ENCODE measurements around the gene CTNNA3. TPM values are rescaled to one million over a fixed set of nuclear protein-coding genes. Genes with fewer than 3 reads are reported as not detected.

Gene CTNNA3
- total RNA-seq, 1 donor from 2014 or later = 0.46 TPM

GRCh38 chr10:67171970-67172369 lies 524.0 kb downstream of the CTNNA3 start:
- DNase-seq (ENCODE audit: low read depth) = no peak
- TF ChIP-seq CTCF (conservative IDR thresholded peaks at IDR 0.05; ENCODE audit: low read depth, low read length) = no peak
- H3K4me3 ChIP-seq (ENCODE audit: low read depth, low read length) = no peak overlapping the region

- TF ChIP-seq CTCF (conservative IDR thresholded peaks at IDR 0.05; ENCODE audit: low read depth, low read length) = no peak
- H3K4me3 ChIP-seq (ENCODE audit: low read depth, low read length) = no peak overlapping the region
- DNase-seq (ENCODE audit: low read depth) = no peak
These were observed 539.8 kb downstream of the CTNNA3 start for GRCh38 chr10:67156239-67156638.

GRCh38 chr10:67151471-67151870 lies 544.5 kb downstream of the CTNNA3 start:
- TF ChIP-seq CTCF (conservative IDR thresholded peaks at IDR 0.05; ENCODE audit: low read depth, low read length) = no peak
- H3K4me3 ChIP-seq (ENCODE audit: low read depth, low read length) = no peak overlapping the region
- DNase-seq (ENCODE audit: low read depth) = no peak

- no peak for TF ChIP-seq CTCF (conservative IDR thresholded peaks at IDR 0.05; ENCODE audit: low read depth, low read length)
- DNase-seq (ENCODE audit: low read depth) = no peak
- no peak overlapping the region for H3K4me3 ChIP-seq (ENCODE audit: low read depth, low read length)
These were observed 551.5 kb downstream of the CTNNA3 start for GRCh38 chr10:67144530-67144929.

- TF ChIP-seq CTCF (conservative IDR thresholded peaks at IDR 0.05; ENCODE audit: low read depth, low read length) = no peak
- no peak overlapping the region for H3K4me3 ChIP-seq (ENCODE audit: low read depth, low read length)
- no peak for DNase-seq (ENCODE audit: low read depth)
These were observed 554.7 kb downstream of the CTNNA3 start for GRCh38 chr10:67141300-67141699.

GRCh38 chr10:67140641-67141040 lies 555.4 kb downstream of the CTNNA3 start:
- DNase-seq (ENCODE audit: low read depth) = no peak
- no peak for TF ChIP-seq CTCF (conservative IDR thresholded peaks at IDR 0.05; ENCODE audit: low read depth, low read length)
- H3K4me3 ChIP-seq (ENCODE audit: low read depth, low read length) = no peak overlapping the region

- no peak overlapping the region for H3K4me3 ChIP-seq (ENCODE audit: low read depth, low read length)
- TF ChIP-seq CTCF (conservative IDR thresholded peaks at IDR 0.05; ENCODE audit: low read depth, low read length) = no peak
- DNase-seq (ENCODE audit: low read depth) = no peak
These were observed 568.6 kb downstream of the CTNNA3 start for GRCh38 chr10:67127441-67127840.
